Fibroblast of lung (primary cell): ENCODE results near the gene PRRT1.

ENCODE experiments used
- EZH2 ChIP-seq: IDR thresholded peaks from 2 replicates; pipeline ENCODE4 v1.5.1; 2012; ENCODE audit warnings: low read length, control low read depth, mild to moderate bottlenecking; ENCODE audit errors: missing control alignments
- TF ChIP-seq, protein P1 (sequence below), 2 donors: IDR thresholded peaks in 1 of 2; conservative IDR thresholded peaks in 1 of 2; 1 replicate in 1 of 2; 2 replicates in 1 of 2; pipeline ENCODE4 v1.5.1; 2011 to 2012; ENCODE audit warnings: low read length in 2 of 2, control low read depth in 1 of 2, inconsistent platforms in 1 of 2, low read depth in 1 of 2, mild to moderate bottlenecking in 1 of 2

DNA sequence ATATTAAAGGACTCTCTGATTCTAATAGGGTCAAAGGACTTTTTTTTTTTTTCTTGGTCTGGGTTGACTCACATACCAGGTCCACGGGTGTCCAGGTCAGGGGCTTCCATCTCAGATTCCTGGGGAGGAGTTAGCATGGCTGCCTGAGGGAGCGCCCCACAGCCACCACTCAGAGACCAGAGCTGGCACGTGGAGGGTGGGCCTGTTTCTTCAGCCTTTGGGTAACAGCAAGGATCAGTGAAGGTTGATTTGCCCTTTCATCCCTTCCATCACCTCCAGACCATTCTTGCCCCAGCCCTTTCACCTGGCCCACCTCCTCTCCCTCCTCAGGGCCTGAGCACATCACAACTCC lies 46.6 kb upstream of the PRRT1 start:
- TF ChIP-seq EZH2: no peak
- TF ChIP-seq, protein P1, sequence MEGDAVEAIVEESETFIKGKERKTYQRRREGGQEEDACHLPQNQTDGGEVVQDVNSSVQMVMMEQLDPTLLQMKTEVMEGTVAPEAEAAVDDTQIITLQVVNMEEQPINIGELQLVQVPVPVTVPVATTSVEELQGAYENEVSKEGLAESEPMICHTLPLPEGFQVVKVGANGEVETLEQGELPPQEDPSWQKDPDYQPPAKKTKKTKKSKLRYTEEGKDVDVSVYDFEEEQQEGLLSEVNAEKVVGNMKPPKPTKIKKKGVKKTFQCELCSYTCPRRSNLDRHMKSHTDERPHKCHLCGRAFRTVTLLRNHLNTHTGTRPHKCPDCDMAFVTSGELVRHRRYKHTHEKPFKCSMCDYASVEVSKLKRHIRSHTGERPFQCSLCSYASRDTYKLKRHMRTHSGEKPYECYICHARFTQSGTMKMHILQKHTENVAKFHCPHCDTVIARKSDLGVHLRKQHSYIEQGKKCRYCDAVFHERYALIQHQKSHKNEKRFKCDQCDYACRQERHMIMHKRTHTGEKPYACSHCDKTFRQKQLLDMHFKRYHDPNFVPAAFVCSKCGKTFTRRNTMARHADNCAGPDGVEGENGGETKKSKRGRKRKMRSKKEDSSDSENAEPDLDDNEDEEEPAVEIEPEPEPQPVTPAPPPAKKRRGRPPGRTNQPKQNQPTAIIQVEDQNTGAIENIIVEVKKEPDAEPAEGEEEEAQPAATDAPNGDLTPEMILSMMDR (conservative IDR thresholded peaks at IDR 0.05 in 1 of 2, IDR thresholded peaks at IDR 0.05 in 1 of 2; ENCODE audit: low read depth in 1 of 2, low read length in 2 of 2): no peak
